Panc1 (cell line): ENCODE measurements around the gene IL17C. TPM values are rescaled to one million over a fixed set of nuclear protein-coding genes. Genes with fewer than 3 reads are reported as not detected.

Experiments
- ATAC-seq: fragments of 200-7000 bp; cut with Tn5 transposase; 2 replicates; pipeline ENCODE4 v1.9.1; 2020; ENCODE audit warnings: mild to moderate bottlenecking, moderate library complexity
- BruUV-seq: library from RNA; stranded (reverse); fragments of 400-500 nt; replicated peaks from 2 replicates; lab custom pipeline; 2021; lab: Mats Ljungman, UMichigan
- CTCF ChIA-PET: fragments of 300-600 bp; sonication (Branson Sonifier 250); formaldehyde crosslinking; loops from one replicate; lab custom pipeline; 2022; ENCODE audit warnings: antibody characterized with exemption; lab: Charles Lee
- POLR2A ChIA-PET: fragments of 300-600 bp; sonication (Branson Sonifier 250); formaldehyde crosslinking; loops from one replicate; lab custom pipeline; 2022; ENCODE audit warnings: antibody characterized with exemption; lab: Charles Lee
- DNase-seq: peaks from one replicate; pipeline ENCODE4 v3.0.0-alpha.2; 2010; ENCODE audit warnings: low read depth, low spot score
- H3K27ac ChIP-seq: 2 replicates; pipeline ENCODE4 v1.5.1; 2011; ENCODE audit warnings: mild to moderate bottlenecking, low read length, inconsistent platforms
- H3K27me3 ChIP-seq: fragments of 200-500 bp; sonication (Bioruptor generic); 2 replicates; pipeline ENCODE4 v1.6.0; 2014; ENCODE audit warnings: low read length, inconsistent platforms; ENCODE audit not compliant: control insufficient read depth, insufficient read depth
- H3K36me3 ChIP-seq: fragments of 200-500 bp; sonication (Bioruptor generic); 2 replicates; pipeline ENCODE4 v1.5.1; 2014; ENCODE audit warnings: inconsistent platforms, mild to moderate bottlenecking, low read length, moderate library complexity; ENCODE audit not compliant: control insufficient read depth, insufficient read depth
- H3K4me1 ChIP-seq: 2 replicates; pipeline ENCODE4 v1.5.1; 2011; ENCODE audit warnings: inconsistent platforms, mild to moderate bottlenecking, low read length, moderate library complexity; ENCODE audit not compliant: control insufficient read depth, insufficient read depth
- H3K4me3 ChIP-seq, 2 experiments: 2 replicates each; pipeline ENCODE4 v1.5.1; 2011 to 2012; ENCODE audit warnings: low read depth in 2 of 2, low read length in 2 of 2, mild to moderate bottlenecking in 2 of 2, inconsistent platforms in 1 of 2, moderate library complexity in 1 of 2
- H3K9me3 ChIP-seq: fragments of 200-500 bp; sonication (Bioruptor generic); 2 replicates; pipeline ENCODE4 v1.5.1; 2014; ENCODE audit warnings: low read depth, mild to moderate bottlenecking, inconsistent platforms, low read length, moderate library complexity; ENCODE audit not compliant: control insufficient read depth, insufficient read depth
- POLR2AphosphoS5 ChIP-seq: IDR thresholded peaks from 2 replicates; pipeline ENCODE4 v1.6.1; 2012; ENCODE audit warnings: mild to moderate bottlenecking, low read depth, low read length, moderate library complexity
- SIN3A ChIP-seq: IDR thresholded peaks from 2 replicates; pipeline ENCODE4 v1.6.1; 2012; ENCODE audit warnings: low read depth, mild to moderate bottlenecking, low read length, moderate library complexity, borderline replicate concordance; ENCODE audit not compliant: insufficient read depth
- TCF7L2 ChIP-seq: IDR thresholded peaks from 2 replicates; pipeline ENCODE4 v1.6.1; 2011; ENCODE audit warnings: mild to moderate bottlenecking, low read depth, low read length, inconsistent platforms
- in situ Hi-C: cut with HindIII; loops from 2 replicates; pipeline ENCODE4 v1.10.0; 2016; ENCODE audit warnings: low sequenced_read_pairs, low pct_unique_long_range_greater_than_20kb
- intact Hi-C: fragments of 100-400 bp; cut with micrococcal nuclease; formaldehyde crosslinking; loops from one replicate; pipeline ENCODE4 v1.10.0; 2022; ENCODE audit not compliant: unreplicated experiment
- total RNA-seq: library from RNA; stranded (reverse); gene quantifications from one replicate; pipeline ENCODE4 v1.2.1, GENCODE V29; 2021; ENCODE audit not compliant: unreplicated experiment
- TF ChIP-seq, protein P1 (sequence below), 2 experiments: IDR thresholded peaks; 2 replicates each; pipeline ENCODE4 v1.6.1; 2011 to 2012; ENCODE audit warnings: low read depth in 2 of 2, control low read depth in 1 of 2, low read length in 1 of 2, mild to moderate bottlenecking in 1 of 2, moderate library complexity in 1 of 2; ENCODE audit not compliant: insufficient read depth in 1 of 2
- TF ChIP-seq, protein P2 (sequence below): fragments of 450-650 bp; IDR thresholded peaks from 2 replicates; pipeline ENCODE4 v1.5.1; 2017; ENCODE audit warnings: mild to moderate bottlenecking

The IL17C gene
- total RNA-seq, 1 experiment from 2014 or later, result not detected

DNA sequence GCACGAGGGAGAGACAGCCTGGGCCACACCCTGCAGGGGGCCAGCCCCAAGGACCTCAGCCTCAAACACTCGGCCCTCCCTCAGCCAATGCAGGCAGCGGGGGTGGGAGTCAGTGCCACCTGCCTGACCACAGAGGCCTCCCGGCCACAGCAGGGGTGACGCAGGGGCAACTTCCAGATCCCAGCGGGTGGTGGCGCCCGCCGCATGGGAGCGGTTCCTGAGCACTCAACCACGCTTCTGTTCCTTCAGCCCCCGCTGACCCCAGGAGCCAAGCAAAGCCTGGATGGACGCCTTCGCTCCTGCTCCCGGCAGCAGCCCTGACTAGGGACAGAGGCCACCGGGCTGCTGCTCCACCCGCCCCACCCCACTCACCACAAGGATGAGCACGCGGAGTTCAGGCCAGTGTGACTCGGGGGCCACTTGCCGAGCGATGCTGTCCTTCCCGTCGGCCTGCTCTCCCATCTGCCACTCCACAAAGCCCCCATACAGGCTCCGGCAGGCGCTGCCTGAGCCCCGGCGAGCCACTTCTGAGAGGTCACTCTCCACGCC, 17.4 kb downstream of the IL17C start:
- ChIA-PET CTCF (no interaction called here), POLR2A (no interaction called here)
- H3K36me3 ChIP-seq, result peaks cover under 1% of the 10 kb centered on the region; the same call in 1 of the 2 replicates
- no TSS peak for BruUV-seq
- no peak overlapping the region for H3K4me3 ChIP-seq
- ATAC-seq (no peak), DNase-seq (no peak)
- H3K27ac ChIP-seq, result no peak overlapping the region
- TF ChIP-seq POLR2AphosphoS5, result no peak
- H3K9me3 ChIP-seq, result no peaks in the 10 kb centered on the region
- intact Hi-C loops (no loop called here), in situ Hi-C loops (no loop called here)
- peaks cover 9% of the 10 kb centered on the region for H3K4me1 ChIP-seq
- no peaks in the 10 kb centered on the region for H3K27me3 ChIP-seq

DNA sequence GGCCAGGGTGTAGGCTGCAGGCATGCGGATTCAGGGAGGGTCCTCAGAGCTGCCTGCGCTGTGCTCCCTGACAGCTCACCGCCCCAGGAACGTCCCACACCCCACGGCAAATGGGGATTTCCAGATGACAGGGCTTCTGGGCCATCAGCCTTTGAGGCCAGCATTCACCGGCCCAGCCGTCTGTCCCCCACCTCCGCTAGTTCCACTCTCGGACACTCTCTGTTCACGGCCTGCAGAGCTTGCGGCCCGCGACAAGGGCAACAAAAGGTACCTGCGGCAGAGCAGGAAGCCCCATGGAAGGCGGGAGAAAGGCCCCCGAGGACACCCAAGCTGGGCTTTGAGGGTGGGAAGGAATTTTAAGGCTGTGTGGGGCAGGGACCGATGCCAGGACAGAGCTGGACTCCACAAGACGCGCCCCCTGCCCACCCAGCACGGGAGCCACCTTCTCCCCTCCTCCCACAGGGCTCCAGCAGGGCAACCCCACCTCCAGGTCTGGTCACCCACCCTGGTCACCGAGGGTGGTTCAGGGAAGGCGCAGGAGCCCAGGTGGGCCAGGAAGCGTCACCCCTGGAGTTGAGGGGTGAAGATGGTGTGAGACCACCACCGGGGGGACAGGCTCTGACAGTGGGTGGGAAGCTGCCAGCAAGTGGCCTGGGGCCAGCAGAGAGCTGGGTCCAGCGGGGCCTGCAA, 18.1 kb downstream of the IL17C start:
- BruUV-seq, result no TSS peak
- H3K4me3 ChIP-seq, result no peak overlapping the region
- intact Hi-C loops, result no loop called here
- no peaks in the 10 kb centered on the region for H3K9me3 ChIP-seq
- ATAC-seq, result no peak
- H3K4me1 ChIP-seq, result peaks cover 11% of the 10 kb centered on the region
- no peak for DNase-seq
- H3K27me3 ChIP-seq, result no peaks in the 10 kb centered on the region
- no peaks in the 10 kb centered on the region for H3K36me3 ChIP-seq
- TF ChIP-seq, protein P1, sequence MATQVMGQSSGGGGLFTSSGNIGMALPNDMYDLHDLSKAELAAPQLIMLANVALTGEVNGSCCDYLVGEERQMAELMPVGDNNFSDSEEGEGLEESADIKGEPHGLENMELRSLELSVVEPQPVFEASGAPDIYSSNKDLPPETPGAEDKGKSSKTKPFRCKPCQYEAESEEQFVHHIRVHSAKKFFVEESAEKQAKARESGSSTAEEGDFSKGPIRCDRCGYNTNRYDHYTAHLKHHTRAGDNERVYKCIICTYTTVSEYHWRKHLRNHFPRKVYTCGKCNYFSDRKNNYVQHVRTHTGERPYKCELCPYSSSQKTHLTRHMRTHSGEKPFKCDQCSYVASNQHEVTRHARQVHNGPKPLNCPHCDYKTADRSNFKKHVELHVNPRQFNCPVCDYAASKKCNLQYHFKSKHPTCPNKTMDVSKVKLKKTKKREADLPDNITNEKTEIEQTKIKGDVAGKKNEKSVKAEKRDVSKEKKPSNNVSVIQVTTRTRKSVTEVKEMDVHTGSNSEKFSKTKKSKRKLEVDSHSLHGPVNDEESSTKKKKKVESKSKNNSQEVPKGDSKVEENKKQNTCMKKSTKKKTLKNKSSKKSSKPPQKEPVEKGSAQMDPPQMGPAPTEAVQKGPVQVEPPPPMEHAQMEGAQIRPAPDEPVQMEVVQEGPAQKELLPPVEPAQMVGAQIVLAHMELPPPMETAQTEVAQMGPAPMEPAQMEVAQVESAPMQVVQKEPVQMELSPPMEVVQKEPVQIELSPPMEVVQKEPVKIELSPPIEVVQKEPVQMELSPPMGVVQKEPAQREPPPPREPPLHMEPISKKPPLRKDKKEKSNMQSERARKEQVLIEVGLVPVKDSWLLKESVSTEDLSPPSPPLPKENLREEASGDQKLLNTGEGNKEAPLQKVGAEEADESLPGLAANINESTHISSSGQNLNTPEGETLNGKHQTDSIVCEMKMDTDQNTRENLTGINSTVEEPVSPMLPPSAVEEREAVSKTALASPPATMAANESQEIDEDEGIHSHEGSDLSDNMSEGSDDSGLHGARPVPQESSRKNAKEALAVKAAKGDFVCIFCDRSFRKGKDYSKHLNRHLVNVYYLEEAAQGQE (IDR thresholded peaks at IDR 0.05; ENCODE audit: insufficient read depth in 1 of 2, low read depth in 2 of 2, low read length in 1 of 2), result no peak
- TF ChIP-seq SIN3A (no peak), POLR2AphosphoS5 (no peak), TCF7L2 (no peak)
- TF ChIP-seq, protein P2, sequence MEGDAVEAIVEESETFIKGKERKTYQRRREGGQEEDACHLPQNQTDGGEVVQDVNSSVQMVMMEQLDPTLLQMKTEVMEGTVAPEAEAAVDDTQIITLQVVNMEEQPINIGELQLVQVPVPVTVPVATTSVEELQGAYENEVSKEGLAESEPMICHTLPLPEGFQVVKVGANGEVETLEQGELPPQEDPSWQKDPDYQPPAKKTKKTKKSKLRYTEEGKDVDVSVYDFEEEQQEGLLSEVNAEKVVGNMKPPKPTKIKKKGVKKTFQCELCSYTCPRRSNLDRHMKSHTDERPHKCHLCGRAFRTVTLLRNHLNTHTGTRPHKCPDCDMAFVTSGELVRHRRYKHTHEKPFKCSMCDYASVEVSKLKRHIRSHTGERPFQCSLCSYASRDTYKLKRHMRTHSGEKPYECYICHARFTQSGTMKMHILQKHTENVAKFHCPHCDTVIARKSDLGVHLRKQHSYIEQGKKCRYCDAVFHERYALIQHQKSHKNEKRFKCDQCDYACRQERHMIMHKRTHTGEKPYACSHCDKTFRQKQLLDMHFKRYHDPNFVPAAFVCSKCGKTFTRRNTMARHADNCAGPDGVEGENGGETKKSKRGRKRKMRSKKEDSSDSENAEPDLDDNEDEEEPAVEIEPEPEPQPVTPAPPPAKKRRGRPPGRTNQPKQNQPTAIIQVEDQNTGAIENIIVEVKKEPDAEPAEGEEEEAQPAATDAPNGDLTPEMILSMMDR, result no peak
- H3K27ac ChIP-seq, result no peak overlapping the region
- in situ Hi-C loops, result no loop called here
- POLR2A ChIA-PET, result no interaction called here
- CTCF ChIA-PET, result interaction anchor here (0.5 kb wide), 1 partner anchor 8 kb away, joined by 13 read pairs; no protein-coding TSS in a partner anchor

DNA sequence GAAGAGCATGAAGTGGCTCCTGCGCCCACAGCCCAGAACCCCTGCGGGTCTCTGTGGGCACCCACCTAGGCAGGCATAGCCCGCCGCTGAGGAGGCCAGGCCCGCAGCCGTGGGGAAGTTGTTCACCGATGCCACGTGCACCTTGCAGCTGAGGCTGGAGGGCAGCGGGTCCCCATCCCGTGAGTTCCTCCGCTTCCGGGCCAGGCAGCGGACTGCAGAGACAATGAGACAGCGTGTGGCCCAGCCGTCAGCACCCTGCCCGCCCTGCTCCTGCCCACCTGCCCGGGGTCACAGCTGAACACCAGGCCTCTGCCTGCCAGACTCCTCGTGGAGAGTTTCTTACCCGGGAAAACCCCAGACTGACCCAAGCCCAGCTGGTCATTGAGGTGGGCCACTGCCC, 19.0 kb downstream of the IL17C start:
- Histone ChIP-seq H3K9me3 (no peaks in the 10 kb centered on the region), H3K27me3 (no peaks in the 10 kb centered on the region), H3K27ac (no peak overlapping the region), H3K4me3 (no peak overlapping the region), H3K36me3 (no peaks in the 10 kb centered on the region; the same call in 1 of the 2 replicates), H3K4me1 (peaks cover 5% of the 10 kb centered on the region; the same call in 1 of the 2 replicates)
- intact Hi-C loops (no loop called here), in situ Hi-C loops (no loop called here)
- DNase-seq (no peak), ATAC-seq (no peak)
- BruUV-seq, result no TSS peak
- CTCF ChIA-PET, result no interaction called here
- TF ChIP-seq, protein P1 (IDR thresholded peaks at IDR 0.05; ENCODE audit: insufficient read depth in 1 of 2, low read depth in 2 of 2, low read length in 1 of 2), result no peak
- POLR2A ChIA-PET, result no interaction called here
